A673 (cell line): ENCODE measurements around the gene AFF2. TPM values are rescaled to one million over a fixed set of nuclear protein-coding genes. Genes with fewer than 3 reads are reported as not detected.

ENCODE experiments used
- BruUV-seq: library from RNA; stranded (reverse); fragments of 400-500 nt; replicated peaks from 2 replicates; lab custom pipeline; 2021; lab: Mats Ljungman, UMichigan
- CTCF ChIA-PET: fragments of 300-600 bp; sonication (Branson Sonifier 250); formaldehyde crosslinking; loops from one replicate; lab custom pipeline; 2022; ENCODE audit warnings: antibody characterized with exemption; lab: Charles Lee
- POLR2A ChIA-PET: fragments of 300-600 bp; sonication (Branson Sonifier 250); formaldehyde crosslinking; loops from one replicate; lab custom pipeline; 2022; ENCODE audit warnings: antibody characterized with exemption; ENCODE audit not compliant: low non-redundant PET; lab: Charles Lee
- DNase-seq: peaks from one replicate; pipeline ENCODE4 v3.0.0-alpha.2; 2015; ENCODE audit warnings: low spot score
- H3K27ac ChIP-seq: fragments of 200-600 bp; sonication (generic); 2 replicates; pipeline ENCODE4 v1.5.1; 2016; ENCODE audit warnings: mixed run types, low read depth, mild to moderate bottlenecking, mixed read lengths, antibody characterized with exemption, low read length; ENCODE audit not compliant: poor library complexity, severe bottlenecking
- H3K27me3 ChIP-seq: fragments of 200-600 bp; sonication (generic); replicated peaks from 2 replicates; pipeline ENCODE4 v1.6.1; 2017; ENCODE audit warnings: mixed run types, low read depth, mild to moderate bottlenecking, mixed read lengths, antibody characterized with exemption, low read length; ENCODE audit not compliant: insufficient read depth, poor library complexity
- H3K36me3 ChIP-seq: fragments of 200-600 bp; sonication (generic); 2 replicates; pipeline ENCODE4 v1.6.1; 2016; ENCODE audit warnings: mixed run types, mild to moderate bottlenecking, mixed read lengths, antibody characterized with exemption, low read length; ENCODE audit not compliant: insufficient read depth, poor library complexity, severe bottlenecking
- H3K4me1 ChIP-seq: fragments of 200-600 bp; sonication (generic); 2 replicates; pipeline ENCODE4 v1.6.1; 2017; ENCODE audit warnings: mixed run types, mild to moderate bottlenecking, mixed read lengths, antibody characterized with exemption, low read length; ENCODE audit not compliant: insufficient read depth, poor library complexity, severe bottlenecking
- H3K4me3 ChIP-seq: fragments of 200-600 bp; sonication (generic); 2 replicates; pipeline ENCODE4 v1.5.1; 2016; ENCODE audit warnings: low read depth, mixed run types, mild to moderate bottlenecking, mixed read lengths, low read length; ENCODE audit not compliant: poor library complexity, severe bottlenecking
- H3K9me3 ChIP-seq: fragments of 200-600 bp; sonication (generic); 2 replicates; pipeline ENCODE4 v1.6.1; 2016; ENCODE audit warnings: mixed run types, low read depth, mild to moderate bottlenecking, mixed read lengths, antibody characterized with exemption, low read length; ENCODE audit not compliant: poor library complexity, severe bottlenecking
- EZH2 ChIP-seq: fragments of 200-600 bp; sonication (generic); IDR thresholded peaks from 2 replicates; pipeline ENCODE4 v1.6.1; 2017; ENCODE audit warnings: borderline replicate concordance, low read depth, mild to moderate bottlenecking, mixed read lengths, antibody characterized with exemption, low read length; ENCODE audit not compliant: poor library complexity, severe bottlenecking
- intact Hi-C: fragments of 100-400 bp; cut with micrococcal nuclease; formaldehyde crosslinking; loops from one replicate; pipeline ENCODE4 v1.10.0; 2022; ENCODE audit not compliant: unreplicated experiment
- total RNA-seq: library from RNA; stranded (reverse); gene quantifications from 2 replicates; pipeline ENCODE4 v1.2.3, GENCODE V29; 2021
- TF ChIP-seq, protein P1 (sequence below): fragments of 300-800, 200-600 bp; sonication (generic); conservative IDR thresholded peaks from 2 replicates; pipeline ENCODE4 v1.5.1; 2017; ENCODE audit warnings: low read depth, mild to moderate bottlenecking, antibody characterized with exemption, low read length, moderate library complexity, mixed read lengths

The AFF2 gene
- total RNA-seq, 1 experiment from 2014 or later, result not detected

DNA sequence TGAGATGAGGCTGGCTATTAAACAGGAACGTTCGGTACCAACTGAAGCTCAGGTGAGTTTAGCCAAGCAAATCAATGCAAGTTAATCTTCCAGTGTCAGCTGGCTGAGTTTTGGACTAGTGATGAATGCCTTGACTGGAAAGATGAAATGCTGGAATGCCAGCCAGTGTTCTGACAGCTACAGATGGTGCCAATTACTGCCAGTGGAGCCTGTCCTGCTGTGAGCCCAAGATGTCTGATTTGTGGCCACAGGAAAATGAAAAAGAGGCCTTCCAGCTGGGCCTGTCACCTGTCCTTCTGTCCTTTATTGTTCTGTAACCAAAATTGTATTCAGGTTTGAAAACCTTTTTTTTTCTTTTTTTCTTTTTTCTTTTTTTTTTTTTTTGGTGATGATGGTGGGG lies 223.1 kb downstream of the AFF2 start:
- no TSS peak for BruUV-seq
- no peak overlapping the region for H3K4me3 ChIP-seq
- intact Hi-C loops, result no loop called here
- H3K9me3 ChIP-seq, result no peaks in the 10 kb centered on the region
- ChIA-PET POLR2A (no interaction called here), CTCF (no interaction called here)
- no peaks in the 10 kb centered on the region for H3K4me1 ChIP-seq
- no peaks in the 10 kb centered on the region for H3K27me3 ChIP-seq
- H3K36me3 ChIP-seq, result no peaks in the 10 kb centered on the region
- TF ChIP-seq EZH2, result no peak
- TF ChIP-seq, protein P1, sequence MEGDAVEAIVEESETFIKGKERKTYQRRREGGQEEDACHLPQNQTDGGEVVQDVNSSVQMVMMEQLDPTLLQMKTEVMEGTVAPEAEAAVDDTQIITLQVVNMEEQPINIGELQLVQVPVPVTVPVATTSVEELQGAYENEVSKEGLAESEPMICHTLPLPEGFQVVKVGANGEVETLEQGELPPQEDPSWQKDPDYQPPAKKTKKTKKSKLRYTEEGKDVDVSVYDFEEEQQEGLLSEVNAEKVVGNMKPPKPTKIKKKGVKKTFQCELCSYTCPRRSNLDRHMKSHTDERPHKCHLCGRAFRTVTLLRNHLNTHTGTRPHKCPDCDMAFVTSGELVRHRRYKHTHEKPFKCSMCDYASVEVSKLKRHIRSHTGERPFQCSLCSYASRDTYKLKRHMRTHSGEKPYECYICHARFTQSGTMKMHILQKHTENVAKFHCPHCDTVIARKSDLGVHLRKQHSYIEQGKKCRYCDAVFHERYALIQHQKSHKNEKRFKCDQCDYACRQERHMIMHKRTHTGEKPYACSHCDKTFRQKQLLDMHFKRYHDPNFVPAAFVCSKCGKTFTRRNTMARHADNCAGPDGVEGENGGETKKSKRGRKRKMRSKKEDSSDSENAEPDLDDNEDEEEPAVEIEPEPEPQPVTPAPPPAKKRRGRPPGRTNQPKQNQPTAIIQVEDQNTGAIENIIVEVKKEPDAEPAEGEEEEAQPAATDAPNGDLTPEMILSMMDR, result no peak
- no peak overlapping the region for H3K27ac ChIP-seq
- DNase-seq, result no peak

DNA sequence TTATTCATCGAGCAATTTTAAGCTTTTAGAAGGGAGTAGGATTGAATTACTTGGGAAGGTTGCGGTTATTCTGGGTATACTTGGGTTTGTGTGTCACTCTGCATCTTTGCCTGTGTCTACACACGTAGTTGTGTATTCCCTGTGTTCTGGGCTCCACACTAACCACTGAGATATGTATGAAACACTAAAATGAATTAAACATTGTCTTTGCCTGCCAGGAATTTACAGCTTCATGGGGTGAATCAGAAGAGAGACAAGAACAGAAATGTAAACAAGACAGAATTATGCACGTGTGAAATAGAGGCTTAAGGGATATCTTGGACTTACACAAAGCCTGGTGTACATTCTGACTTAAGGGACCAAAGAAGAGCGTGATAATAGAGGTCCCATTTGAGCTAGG lies 228.5 kb downstream of the AFF2 start:
- H3K4me1 ChIP-seq, result no peaks in the 10 kb centered on the region
- H3K36me3 ChIP-seq, result no peaks in the 10 kb centered on the region
- no peak overlapping the region for H3K4me3 ChIP-seq
- H3K9me3 ChIP-seq, result peaks cover 4% of the 10 kb centered on the region
- DNase-seq, result no peak
- intact Hi-C loops, result no loop called here
- no peak overlapping the region for H3K27ac ChIP-seq
- POLR2A ChIA-PET, result no interaction called here
- H3K27me3 ChIP-seq, result no peaks in the 10 kb centered on the region
- TF ChIP-seq EZH2, result no peak
- TF ChIP-seq, protein P1, result no peak
- BruUV-seq, result no TSS peak
- CTCF ChIA-PET, result no interaction called here

DNA sequence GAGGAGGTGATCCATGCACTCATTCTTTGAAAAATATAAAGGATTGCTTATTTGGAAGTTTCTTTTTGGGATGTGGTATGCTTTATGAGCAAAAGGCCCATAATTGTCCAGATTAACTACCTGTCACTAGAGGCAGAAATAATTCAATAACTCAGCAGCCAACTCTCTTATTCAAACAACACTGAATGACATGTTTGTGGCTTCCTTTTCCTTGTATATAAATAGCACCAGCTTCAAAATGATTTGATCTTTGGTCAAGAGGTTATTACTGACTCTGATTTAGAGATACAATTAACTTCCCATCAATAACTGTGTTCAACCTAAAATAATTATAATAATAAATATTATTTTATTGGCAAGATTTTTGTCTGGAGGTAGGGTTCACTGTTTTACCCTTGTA lies 232.3 kb downstream of the AFF2 start:
- Histone ChIP-seq H3K9me3 (peaks cover 4% of the 10 kb centered on the region), H3K4me3 (no peak overlapping the region), H3K27ac (no peak overlapping the region), H3K4me1 (no peaks in the 10 kb centered on the region), H3K27me3 (no peaks in the 10 kb centered on the region), H3K36me3 (no peaks in the 10 kb centered on the region)
- DNase-seq, result no peak
- POLR2A ChIA-PET, result no interaction called here
- CTCF ChIA-PET, result no interaction called here
- no peak for TF ChIP-seq EZH2
- TF ChIP-seq, protein P1, result no peak
- no TSS peak for BruUV-seq
- intact Hi-C loops, result no loop called here
